Fibroblast of mammary gland (primary cell): ENCODE measurements around the gene MOB3C.
A peak's percentile ranks its signal among the peaks of the same experiment; 100 is the strongest.

Source experiments
- DNase-seq: peaks from one replicate; pipeline ENCODE4 v3.0.0-alpha.2; 2010; ENCODE audit warnings: low read depth
- H3K4me3 ChIP-seq: 2 replicates; pipeline ENCODE4 v1.5.1; 2011; ENCODE audit warnings: low read depth, mild to moderate bottlenecking, low read length, moderate library complexity; ENCODE audit not compliant: control insufficient read depth
- TF ChIP-seq, protein P1 (sequence below): conservative IDR thresholded peaks from 2 replicates; pipeline ENCODE4 v1.5.1; 2011; ENCODE audit warnings: low read depth, low read length, inconsistent platforms; ENCODE audit not compliant: control insufficient read depth, insufficient read depth

Gene MOB3C

DNA sequence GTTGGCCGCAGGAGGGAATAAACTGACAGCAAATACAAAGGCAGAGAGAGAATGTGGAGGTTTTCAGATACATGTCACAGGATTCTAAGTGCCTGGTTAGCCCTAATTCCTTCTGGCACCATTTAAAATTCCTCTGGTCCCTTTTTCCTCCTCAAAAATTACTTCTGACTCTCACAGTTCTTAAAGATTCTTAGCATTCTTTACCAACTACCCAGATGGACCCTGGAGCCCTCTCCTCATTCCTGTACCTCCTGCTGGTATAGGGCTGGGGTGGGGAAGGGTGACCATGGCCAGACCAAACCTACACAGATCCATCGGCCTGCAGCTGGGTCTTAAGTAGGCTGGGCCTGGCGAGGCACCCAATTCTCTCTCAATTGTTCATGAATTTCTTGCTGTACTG lies 19.8 kb downstream of the MOB3C start:
- no peak for DNase-seq
- TF ChIP-seq, protein P1, sequence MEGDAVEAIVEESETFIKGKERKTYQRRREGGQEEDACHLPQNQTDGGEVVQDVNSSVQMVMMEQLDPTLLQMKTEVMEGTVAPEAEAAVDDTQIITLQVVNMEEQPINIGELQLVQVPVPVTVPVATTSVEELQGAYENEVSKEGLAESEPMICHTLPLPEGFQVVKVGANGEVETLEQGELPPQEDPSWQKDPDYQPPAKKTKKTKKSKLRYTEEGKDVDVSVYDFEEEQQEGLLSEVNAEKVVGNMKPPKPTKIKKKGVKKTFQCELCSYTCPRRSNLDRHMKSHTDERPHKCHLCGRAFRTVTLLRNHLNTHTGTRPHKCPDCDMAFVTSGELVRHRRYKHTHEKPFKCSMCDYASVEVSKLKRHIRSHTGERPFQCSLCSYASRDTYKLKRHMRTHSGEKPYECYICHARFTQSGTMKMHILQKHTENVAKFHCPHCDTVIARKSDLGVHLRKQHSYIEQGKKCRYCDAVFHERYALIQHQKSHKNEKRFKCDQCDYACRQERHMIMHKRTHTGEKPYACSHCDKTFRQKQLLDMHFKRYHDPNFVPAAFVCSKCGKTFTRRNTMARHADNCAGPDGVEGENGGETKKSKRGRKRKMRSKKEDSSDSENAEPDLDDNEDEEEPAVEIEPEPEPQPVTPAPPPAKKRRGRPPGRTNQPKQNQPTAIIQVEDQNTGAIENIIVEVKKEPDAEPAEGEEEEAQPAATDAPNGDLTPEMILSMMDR: no peak
- H3K4me3 ChIP-seq: no peak overlapping the region

DNA sequence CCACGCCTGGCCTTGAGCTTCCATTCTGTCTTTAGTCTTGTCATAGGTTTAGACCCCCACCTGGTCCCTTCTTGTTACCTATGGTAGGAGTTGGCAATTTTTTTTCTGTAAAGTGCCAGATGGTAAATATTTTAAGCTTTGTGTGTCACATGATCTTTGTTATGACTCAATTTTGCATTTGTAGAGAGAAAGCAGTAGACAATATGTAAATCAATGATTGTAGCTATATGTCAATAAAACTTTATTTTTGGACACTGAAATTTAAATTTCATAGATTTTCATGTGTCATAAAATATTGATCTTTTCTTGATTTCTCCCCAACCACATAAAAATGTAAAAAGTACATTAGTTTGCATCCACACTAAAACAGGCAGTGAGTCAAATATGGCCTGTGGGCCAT lies 20.6 kb downstream of the MOB3C start:
- no peak for DNase-seq
- no peak overlapping the region for H3K4me3 ChIP-seq
- TF ChIP-seq, protein P1: no peak

DNA sequence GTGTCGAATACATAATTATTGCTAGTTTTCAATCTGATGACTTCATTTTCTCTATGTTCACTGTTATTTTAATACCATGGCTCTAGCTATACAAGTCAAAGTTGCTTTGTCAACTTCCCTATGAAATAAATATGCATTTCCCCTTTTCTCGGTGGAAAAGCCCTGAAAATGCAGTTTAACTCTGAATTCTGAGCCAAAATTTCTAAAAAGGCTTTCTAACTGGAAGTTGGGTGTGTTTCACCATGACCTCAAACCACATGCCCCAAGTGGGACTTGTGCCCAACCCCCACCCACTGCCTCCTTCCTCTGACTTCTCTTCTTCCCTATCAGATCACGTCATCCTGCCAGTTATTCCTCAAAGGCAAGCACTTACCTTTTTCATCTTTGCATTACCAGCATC lies 21.5 kb downstream of the MOB3C start:
- TF ChIP-seq, protein P1: no peak
- no peak overlapping the region for H3K4me3 ChIP-seq
- peak; percentile 30 for DNase-seq

DNA sequence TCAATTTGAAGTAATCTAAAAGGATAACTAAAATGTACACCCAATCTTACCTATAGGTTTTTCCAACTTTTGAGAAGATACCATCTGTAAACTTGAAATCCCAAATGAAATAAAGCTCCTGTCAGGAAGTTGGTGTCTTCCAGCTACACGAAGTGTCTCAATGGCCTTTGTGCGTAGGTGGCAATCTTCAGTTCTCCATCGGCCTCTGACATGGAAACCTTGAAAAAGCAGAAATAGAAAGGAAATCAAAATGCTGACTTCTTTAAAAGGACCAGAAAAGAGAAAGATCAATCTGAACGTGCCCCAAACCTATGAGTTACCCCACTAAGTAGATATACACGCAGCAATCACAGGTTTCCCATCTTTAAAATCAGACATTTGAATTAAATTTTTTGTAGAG lies 22.5 kb downstream of the MOB3C start:
- DNase-seq: no peak
- H3K4me3 ChIP-seq: no peak overlapping the region
- TF ChIP-seq, protein P1: no peak

DNA sequence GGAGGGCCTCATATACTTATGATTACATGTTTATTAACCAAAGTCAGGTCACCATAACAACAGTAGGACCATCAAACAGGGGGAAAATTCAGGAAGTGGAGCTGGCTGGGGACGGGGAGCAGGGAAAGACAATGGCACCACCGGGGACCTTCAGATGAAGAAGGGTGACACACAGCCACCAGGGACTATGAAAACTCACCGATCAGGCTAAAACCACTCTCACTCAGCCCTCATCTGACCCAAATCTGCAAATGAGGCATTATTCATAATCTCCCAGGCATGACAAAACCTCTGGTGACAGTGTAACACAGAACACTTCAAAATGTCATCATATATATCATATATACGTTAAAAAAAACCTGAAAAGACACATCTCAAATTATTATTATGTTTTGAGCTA lies 23.8 kb downstream of the MOB3C start:
- no peak overlapping the region for H3K4me3 ChIP-seq
- no peak for DNase-seq
- TF ChIP-seq, protein P1: no peak

DNA sequence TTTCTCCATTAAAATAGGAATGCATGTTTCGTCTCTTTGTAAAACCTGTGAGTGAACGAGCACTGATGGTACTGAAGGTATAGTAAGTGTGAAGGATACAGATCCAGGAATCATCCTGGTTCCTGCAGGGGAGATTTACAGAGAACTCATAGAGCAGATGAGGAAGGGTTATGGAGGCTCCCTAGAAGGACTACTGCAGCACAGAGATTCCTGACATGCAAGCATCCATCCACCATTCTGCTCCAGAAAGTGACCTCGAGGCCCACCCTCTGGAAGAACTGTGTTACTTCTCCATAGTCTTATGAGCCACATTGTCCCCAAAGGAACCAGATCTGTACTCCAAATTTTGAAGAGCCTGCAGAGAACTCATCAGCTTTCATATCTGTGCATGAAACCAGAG lies 27.1 kb downstream of the MOB3C start:
- TF ChIP-seq, protein P1: no peak
- no peak overlapping the region for H3K4me3 ChIP-seq
- DNase-seq: no peak

DNA sequence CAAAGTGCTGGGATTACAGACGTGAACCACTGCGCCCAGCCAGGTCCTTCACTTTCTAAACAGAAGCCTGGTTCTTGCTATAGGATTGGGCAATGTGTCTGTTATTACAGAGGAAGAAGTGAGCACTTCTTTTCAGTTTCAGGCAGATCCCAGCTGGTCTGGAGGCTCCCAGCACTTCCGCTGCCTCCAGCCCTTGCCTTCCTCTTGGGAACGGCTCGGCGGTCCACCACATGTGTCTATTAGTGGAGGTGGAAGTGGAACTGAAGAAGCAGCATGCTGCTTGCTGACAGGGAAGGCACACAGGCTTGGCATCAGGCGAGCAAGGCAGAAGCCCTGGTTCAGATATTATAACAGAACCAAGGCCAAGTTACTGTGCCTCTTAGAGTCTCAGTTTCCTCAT lies 29.5 kb downstream of the MOB3C start:
- no peak for DNase-seq
- TF ChIP-seq, protein P1: no peak
- no peak overlapping the region for H3K4me3 ChIP-seq
